Measurements from ENCODE around the gene GHITM. TPM values are rescaled to one million over a fixed set of nuclear protein-coding genes. Genes with fewer than 3 reads are reported as not detected.

The GHITM gene
- total and polyA plus RNA-seq, 2 of the 13 experiments (the other 11 are each of a cell fraction or from before 2014, with no cell fraction given): 163 to 212 TPM

DNA sequence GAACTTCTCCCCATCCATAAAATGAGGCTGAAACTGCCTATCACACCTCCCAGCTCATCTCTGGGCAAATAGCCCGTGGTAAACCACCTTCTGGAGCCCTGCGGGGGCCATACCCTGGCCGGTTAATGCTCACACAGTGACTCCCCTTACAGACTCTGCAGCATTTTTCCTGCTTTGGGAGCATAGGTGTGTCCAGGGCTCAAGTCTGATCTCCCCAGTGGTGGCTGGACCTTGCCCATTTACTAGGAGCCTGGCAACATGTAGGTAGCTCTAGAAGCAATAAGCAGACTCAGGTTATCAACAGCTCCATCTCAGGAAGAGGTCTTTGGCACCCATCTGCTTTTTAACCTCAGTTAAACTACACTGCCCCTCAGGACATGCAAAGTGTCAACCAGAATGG lies 49.5 kb downstream of the GHITM start:
- BruUV-seq (replicated peaks): no TSS peak
- peaks cover 5 to 27% of the 10 kb centered on the region in 2 experiments; a peak in 4 of 5 replicates for H3K27me3 ChIP-seq (ENCODE audit: control insufficient read depth in 1 of 2, insufficient read depth in 2 of 2, low read length in 2 of 2)

DNA sequence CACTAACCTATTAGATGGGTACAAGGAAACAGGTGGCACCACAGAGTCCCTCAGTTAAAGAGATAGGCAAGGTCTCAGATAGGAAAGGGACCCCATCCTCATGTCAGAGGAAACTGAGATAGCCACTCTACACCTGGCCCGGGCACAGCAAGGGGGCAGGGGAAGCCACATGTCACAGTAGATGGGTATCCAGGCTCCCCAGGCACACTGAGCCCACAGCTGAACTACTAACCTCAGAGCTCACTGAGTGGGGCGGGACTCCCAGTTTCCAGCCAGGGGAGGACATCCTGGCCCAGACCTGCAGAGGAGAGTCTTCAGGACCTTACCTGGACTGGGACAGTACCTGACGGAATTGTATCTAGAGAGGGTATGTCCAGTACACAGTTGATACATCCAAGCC lies 51.3 kb downstream of the GHITM start:
- intact Hi-C loops (cut with micrococcal nuclease; ENCODE audit: unreplicated experiment): no loop called here
- ATAC-seq (no peak), DNase-seq (ENCODE audit: low spot score) (no peak), FAIRE-seq (no peak)
- H4K20me1 ChIP-seq (ENCODE audit: insufficient read depth, low read length): no peaks in the 10 kb centered on the region
- 0% methylated on average over 3 of the region's 3 CpGs for WGBS (ENCODE audit: low lambda C conversion rate)
- no peak overlapping the region for H3K9ac ChIP-seq (ENCODE audit: insufficient read depth, low read depth, low read length)
- in situ Hi-C loops (cut with HindIII; ENCODE audit: extremely low pct_ligation_motif_present, low pct_unique_long_range_greater_than_20kb): no loop called here
- H3K4me1 ChIP-seq (ENCODE audit: insufficient read depth, low read length): no peaks in the 10 kb centered on the region
- no peaks in the 10 kb centered on the region for H3K79me2 ChIP-seq (ENCODE audit: insufficient read depth, low read length)
- H3K27ac ChIP-seq (ENCODE audit: extremely low read length, insufficient read depth, low read length): no peak overlapping the region
- peaks cover 6 to 39% of the 10 kb centered on the region in 2 experiments for H3K27me3 ChIP-seq (ENCODE audit: control insufficient read depth in 1 of 2, insufficient read depth in 2 of 2, low read length in 2 of 2)
- H2AFZ ChIP-seq (ENCODE audit: low read length): no peak overlapping the region
- H3K36me3 ChIP-seq (replicated peaks in 1 of 2; ENCODE audit: control insufficient read depth in 1 of 2, insufficient read depth in 2 of 2, low read length in 2 of 2): no peaks in the 10 kb centered on the region
- POLR2A ChIA-PET: no interaction called here
- CTCF ChIA-PET (ENCODE audit: low intra/inter-chr PET ratio, low total read pairs): no interaction called here
- no TSS peak for BruUV-seq (replicated peaks)
- H3K4me3 ChIP-seq (replicated peaks in 1 of 3; ENCODE audit: insufficient read depth in 1 of 3, low read depth in 2 of 3, low read length in 3 of 3): no peak overlapping the region
- H3K4me2 ChIP-seq (ENCODE audit: low read depth, low read length): no peak overlapping the region
- no peaks in the 10 kb centered on the region for H3K9me3 ChIP-seq (ENCODE audit: low read length)
- TF ChIP-seq, protein P1, sequence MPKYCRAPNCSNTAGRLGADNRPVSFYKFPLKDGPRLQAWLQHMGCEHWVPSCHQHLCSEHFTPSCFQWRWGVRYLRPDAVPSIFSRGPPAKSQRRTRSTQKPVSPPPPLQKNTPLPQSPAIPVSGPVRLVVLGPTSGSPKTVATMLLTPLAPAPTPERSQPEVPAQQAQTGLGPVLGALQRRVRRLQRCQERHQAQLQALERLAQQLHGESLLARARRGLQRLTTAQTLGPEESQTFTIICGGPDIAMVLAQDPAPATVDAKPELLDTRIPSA (CRISPR knock-in tag; IDR thresholded peaks at IDR 0.05; ENCODE audit: borderline replicate concordance): no peak
- TF ChIP-seq ZNF296 (CRISPR knock-in tag; conservative IDR thresholded peaks at IDR 0.05): no peak
- no peak for TF ChIP-seq ZNF747 (CRISPR knock-in tag; IDR thresholded peaks at IDR 0.05; ENCODE audit: borderline replicate concordance)
- no peak for TF ChIP-seq MEF2D (CRISPR knock-in tag; IDR thresholded peaks at IDR 0.05)
- no peak for TF ChIP-seq ZNF7 (CRISPR knock-in tag; IDR thresholded peaks at IDR 0.05)
- TF ChIP-seq ZNF260 (CRISPR knock-in tag; IDR thresholded peaks at IDR 0.05; ENCODE audit: borderline replicate concordance, low read depth): no peak
- no peak for TF ChIP-seq GABPB1 (CRISPR knock-in tag; IDR thresholded peaks at IDR 0.05)
- no peak for TF ChIP-seq PHF5A (CRISPR knock-in tag; IDR thresholded peaks at IDR 0.05; ENCODE audit: low read depth, unreplicated experiment)
- TF ChIP-seq ZNF256 (CRISPR knock-in tag; conservative IDR thresholded peaks at IDR 0.05): no peak
- TF ChIP-seq ZNF205 (CRISPR knock-in tag; IDR thresholded peaks at IDR 0.05): no peak
- no peak for TF ChIP-seq ZFP36L2 (CRISPR knock-in tag; IDR thresholded peaks at IDR 0.05)
- no peak for TF ChIP-seq NCOA5 (CRISPR knock-in tag; IDR thresholded peaks at IDR 0.05)
- no peak for TF ChIP-seq CEBPB (IDR thresholded peaks at IDR 0.05; ENCODE audit: borderline replicate concordance, low read depth, low read length)
- TF ChIP-seq TMF1 (CRISPR knock-in tag; IDR thresholded peaks at IDR 0.05; ENCODE audit: low read depth): no peak
- TF ChIP-seq ZSCAN21 (CRISPR knock-in tag; IDR thresholded peaks at IDR 0.05; ENCODE audit: borderline replicate concordance): no peak
- TF ChIP-seq, protein P2, sequence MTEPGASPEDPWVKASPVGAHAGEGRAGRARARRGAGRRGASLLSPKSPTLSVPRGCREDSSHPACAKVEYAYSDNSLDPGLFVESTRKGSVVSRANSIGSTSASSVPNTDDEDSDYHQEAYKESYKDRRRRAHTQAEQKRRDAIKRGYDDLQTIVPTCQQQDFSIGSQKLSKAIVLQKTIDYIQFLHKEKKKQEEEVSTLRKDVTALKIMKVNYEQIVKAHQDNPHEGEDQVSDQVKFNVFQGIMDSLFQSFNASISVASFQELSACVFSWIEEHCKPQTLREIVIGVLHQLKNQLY (CRISPR knock-in tag; IDR thresholded peaks at IDR 0.05): no peak

More for the DNA sequence above, 49.5 kb downstream of the GHITM start:
- CTCF ChIA-PET (ENCODE audit: low intra/inter-chr PET ratio, low total read pairs): no interaction called here
- H3K9ac ChIP-seq (ENCODE audit: insufficient read depth, low read depth, low read length): no peak overlapping the region
- H4K20me1 ChIP-seq (ENCODE audit: insufficient read depth, low read length): no peaks in the 10 kb centered on the region
- WGBS (ENCODE audit: low lambda C conversion rate): no CpG with 5 or more reads among the region's 3 CpGs
- no peak overlapping the region for H3K4me2 ChIP-seq (ENCODE audit: low read depth, low read length)
- no peaks in the 10 kb centered on the region for H3K36me3 ChIP-seq (replicated peaks in 1 of 2; ENCODE audit: control insufficient read depth in 1 of 2, insufficient read depth in 2 of 2, low read length in 2 of 2)
- in situ Hi-C loops (cut with HindIII; ENCODE audit: extremely low pct_ligation_motif_present, low pct_unique_long_range_greater_than_20kb): no loop called here
- TF ChIP-seq HNRNPLL (IDR thresholded peaks at IDR 0.05; ENCODE audit: low read depth, low read length, poor library complexity, severe bottlenecking): no peak
- no peak for TF ChIP-seq ZNF343 (CRISPR knock-in tag; IDR thresholded peaks at IDR 0.05)
- TF ChIP-seq ZNF556 (CRISPR knock-in tag; IDR thresholded peaks at IDR 0.05; ENCODE audit: borderline replicate concordance): no peak
- TF ChIP-seq, protein P3, sequence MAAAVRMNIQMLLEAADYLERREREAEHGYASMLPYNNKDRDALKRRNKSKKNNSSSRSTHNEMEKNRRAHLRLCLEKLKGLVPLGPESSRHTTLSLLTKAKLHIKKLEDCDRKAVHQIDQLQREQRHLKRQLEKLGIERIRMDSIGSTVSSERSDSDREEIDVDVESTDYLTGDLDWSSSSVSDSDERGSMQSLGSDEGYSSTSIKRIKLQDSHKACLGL (CRISPR knock-in tag; IDR thresholded peaks at IDR 0.05): no peak
- TF ChIP-seq KAT7 (CRISPR knock-in tag; IDR thresholded peaks at IDR 0.05; ENCODE audit: borderline replicate concordance): no peak
- TF ChIP-seq MAF1 (CRISPR knock-in tag; IDR thresholded peaks at IDR 0.05; ENCODE audit: borderline replicate concordance): no peak
- no peak for TF ChIP-seq TOPORS (CRISPR knock-in tag; IDR thresholded peaks at IDR 0.05)
- TF ChIP-seq MEIS2 (CRISPR knock-in tag; IDR thresholded peaks at IDR 0.05): no peak
- TF ChIP-seq THYN1 (CRISPR knock-in tag; IDR thresholded peaks at IDR 0.05; ENCODE audit: borderline replicate concordance, low read depth): no peak
- ATAC-seq (no peak), FAIRE-seq (no peak), DNase-seq (ENCODE audit: low spot score) (no peak)
- H3K4me1 ChIP-seq (ENCODE audit: insufficient read depth, low read length): no peaks in the 10 kb centered on the region
- no peak overlapping the region for H2AFZ ChIP-seq (ENCODE audit: low read length)
- intact Hi-C loops (cut with micrococcal nuclease; ENCODE audit: unreplicated experiment): no loop called here
- no peak overlapping the region for H3K4me3 ChIP-seq (replicated peaks in 1 of 3; ENCODE audit: insufficient read depth in 1 of 3, low read depth in 2 of 3, low read length in 3 of 3)
- no peaks in the 10 kb centered on the region for H3K9me3 ChIP-seq (ENCODE audit: low read length)
- POLR2A ChIA-PET: no interaction called here
- no peak overlapping the region for H3K27ac ChIP-seq (ENCODE audit: extremely low read length, insufficient read depth, low read length)
- no peaks in the 10 kb centered on the region for H3K79me2 ChIP-seq (ENCODE audit: insufficient read depth, low read length)

All from HepG2 (cell line).